CD4-positive, alpha-beta T cell treated with Interleukin-6 at 100 ng/mL for 8 hours (primary cell): ENCODE data around the gene CMTM8.

Source experiments
- DNase-seq: peaks from one replicate; pipeline ENCODE4 v3.0.0-alpha.2; 2020; ENCODE audit warnings: mixed read lengths, low spot score

CMTM8 gene

DNA sequence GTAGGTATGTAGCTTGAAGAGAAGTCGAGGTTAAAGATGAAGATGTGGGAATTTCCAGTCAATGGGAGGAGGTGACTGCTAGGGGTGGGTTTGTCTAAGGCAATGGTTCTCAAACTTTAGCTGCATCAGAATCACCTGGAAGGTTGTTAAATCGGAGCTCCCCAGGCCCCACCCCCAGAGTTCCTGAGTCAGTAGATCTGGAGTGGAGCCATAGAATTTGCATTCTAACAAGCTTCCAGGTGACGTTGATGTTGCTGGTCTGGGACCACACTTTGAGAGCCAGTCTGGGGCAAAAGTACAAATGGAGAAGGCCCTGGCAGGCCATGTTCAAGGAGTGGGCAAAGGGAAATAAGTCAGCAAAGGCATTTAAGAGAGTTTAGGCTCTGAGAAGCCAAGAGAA lies 69.1 kb downstream of the CMTM8 start:
- DNase-seq: no peak

DNA sequence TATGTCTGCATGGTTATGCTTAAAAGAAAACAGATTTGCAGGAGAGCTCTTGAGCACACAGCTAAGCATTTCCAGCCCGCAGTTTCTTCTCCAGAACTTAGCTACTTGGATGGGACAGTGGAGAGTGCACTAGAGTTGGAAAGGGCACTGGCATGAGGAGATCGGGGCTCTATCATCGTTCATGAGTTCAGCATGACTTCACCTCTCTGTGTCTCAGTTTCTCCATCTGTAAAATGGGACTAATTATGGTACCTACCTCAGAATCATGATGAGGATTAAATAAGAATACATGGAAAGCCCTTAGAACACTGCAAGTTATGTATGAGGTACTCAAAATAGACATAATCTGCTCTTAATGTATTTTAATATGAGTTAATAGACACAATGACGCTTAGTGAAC lies 69.9 kb downstream of the CMTM8 start:
- no peak for DNase-seq

DNA sequence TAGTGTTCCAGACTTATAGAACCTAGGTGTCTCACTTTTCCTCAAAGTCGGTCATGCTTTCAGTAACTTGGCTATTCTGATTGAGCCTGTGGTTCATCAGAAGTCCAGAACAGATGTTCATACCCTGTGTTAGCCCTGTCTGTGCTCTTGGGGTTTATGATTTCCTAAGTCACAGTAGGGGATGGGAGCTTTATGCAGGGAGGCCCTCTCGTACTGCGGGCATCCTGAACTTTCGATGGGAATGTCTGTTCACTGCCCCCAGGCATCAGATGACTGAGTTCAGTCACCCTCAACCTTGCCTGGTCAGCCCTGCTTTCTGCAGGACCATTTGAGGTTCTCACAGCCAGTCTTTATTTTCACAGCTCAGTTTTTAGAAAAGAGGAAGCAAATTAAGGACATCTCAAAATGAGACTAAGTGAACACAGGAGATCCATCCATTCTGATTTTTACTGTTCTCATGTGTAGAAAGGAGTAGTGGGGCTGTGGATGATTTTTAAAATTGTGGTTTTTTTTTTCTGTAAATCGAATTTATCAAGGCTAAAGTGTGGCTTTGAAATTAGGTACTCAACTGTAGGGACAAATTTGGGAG lies 71.3 kb downstream of the CMTM8 start:
- DNase-seq: no peak

DNA sequence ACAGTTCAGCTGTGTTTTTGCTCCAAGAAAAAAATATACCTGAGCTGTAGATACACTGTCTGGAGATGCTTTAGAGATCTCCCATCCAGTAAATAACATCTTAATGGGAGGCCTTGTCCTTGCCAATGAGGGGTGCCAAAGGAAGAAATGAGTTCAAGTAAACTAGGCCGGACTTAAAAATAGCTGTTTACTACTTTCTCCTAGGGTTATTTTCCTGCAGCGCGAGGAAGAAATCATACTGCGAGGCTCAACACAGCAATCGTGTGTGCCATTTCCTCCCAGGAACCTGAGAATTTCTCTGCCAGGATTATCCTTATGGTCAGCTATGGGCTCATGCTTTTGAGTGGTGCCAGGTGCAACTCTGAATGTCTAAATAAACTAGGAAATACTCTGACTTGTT lies 71.9 kb downstream of the CMTM8 start:
- DNase-seq: no peak

DNA sequence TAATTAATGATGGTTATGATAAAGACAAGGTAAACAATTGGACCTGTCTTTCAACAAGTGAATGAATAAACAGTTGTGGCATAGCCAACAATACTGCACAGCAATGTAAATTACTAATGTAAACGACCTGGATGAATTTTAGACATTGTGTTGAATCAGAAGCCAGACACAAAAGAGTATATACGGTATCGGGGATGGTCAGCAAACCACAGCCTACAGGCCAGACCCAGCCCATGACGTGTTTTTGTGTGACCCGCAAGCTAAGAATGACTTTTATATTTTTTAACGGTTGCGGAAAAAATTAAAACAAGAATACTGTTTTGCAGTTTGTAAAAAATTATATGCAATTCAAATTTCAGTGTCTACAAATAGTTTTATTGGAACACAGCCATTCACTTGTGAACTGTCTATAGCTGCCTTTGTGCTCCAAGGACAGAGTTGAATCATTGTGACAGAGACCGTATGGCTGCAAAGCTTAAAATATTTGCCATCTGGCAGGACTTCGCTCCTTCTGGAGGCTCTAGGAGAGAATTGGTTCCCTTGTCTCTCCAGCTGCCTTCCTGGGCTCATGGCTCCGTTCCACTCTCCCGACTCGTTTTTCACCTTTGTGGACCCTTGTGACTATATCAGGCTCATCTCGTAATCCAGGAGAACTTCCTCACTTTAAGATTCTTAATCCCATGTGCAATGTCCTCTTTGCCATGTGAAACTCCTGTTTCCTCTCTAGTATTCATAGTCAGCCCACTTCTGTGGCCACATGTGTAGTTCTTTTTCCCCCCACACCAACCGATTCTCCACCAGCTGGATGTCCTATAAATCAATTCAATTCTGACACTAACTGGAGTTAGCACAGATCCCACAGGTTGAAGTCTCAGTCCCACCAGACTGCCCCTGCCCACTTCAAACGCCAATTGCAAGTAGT lies 72.7 kb downstream of the CMTM8 start:
- no peak for DNase-seq

DNA sequence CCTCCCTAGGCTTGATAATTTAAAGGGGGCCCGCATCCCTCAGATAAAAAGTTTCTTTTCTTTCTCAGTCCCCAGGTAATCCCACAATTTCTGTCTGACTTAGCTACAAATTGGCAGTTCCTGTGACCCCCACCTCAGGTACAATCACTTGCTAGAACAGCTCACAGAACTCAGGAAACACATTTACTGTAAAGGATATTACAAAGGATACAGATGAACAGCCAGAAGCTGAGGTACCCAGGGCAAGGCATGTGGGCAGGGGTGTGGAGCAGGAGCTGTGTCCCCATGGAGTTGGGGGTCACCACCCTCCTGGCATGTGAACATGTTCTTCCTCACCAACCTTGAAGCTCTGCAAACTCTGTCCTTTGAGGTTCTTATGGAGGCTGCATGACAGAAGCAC lies 73.8 kb downstream of the CMTM8 start:
- no peak for DNase-seq

DNA sequence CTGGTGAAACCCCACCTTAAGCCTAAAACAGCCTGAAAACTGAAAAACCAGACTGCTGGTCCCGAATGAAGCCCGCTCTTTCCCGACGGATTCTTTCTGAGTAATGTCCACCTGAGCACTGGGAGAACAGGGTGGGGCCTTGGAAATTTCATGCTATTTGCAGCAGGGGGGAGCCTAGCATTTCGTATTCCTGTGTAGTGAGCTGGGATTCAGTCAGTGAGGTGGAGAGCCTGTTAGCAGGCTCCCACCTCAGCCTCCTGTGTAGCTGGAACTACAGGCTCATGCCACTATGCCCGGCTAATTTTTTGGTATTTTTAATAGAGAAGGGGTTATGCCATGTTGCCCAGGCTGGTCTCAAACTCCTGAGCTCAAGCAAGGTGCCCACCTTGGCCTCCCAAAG lies 74.7 kb downstream of the CMTM8 start:
- no peak for DNase-seq

DNA sequence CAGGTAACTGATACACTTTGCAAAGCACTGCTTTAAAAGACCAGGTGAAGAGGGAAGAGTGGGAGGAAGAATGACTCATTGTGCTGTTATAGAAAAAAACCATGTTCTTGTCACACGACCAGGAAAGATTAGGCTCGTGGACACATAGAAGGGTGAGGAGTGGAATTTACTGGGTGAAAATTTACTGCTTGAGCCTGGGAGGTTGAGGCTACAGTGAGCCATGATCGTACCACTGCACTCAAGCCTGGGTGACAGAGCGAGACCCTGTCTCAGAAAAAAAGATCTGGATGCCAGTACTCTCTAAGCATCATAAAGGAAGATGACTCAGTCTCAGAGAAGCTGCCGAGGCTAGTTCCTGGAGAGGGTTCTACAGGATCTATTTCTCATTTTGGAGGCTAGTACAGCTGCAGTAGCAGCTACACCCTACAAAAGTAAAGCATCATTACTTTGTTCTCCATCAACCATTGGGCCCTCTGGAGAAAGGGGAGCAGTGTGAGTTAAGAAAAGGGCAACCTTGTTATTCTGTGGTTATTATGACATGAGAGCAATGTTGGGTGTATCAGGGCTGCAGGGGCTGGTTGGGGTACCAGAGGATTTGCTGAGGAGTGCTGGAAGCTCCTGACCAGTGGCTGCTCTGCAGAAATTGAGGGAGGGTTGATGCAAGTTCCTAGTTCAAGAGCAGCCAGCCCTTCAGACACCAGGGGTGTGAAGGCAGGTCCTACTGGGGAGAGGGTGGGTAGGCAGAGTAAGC lies 75.4 kb downstream of the CMTM8 start:
- DNase-seq: peak; percentile 42

DNA sequence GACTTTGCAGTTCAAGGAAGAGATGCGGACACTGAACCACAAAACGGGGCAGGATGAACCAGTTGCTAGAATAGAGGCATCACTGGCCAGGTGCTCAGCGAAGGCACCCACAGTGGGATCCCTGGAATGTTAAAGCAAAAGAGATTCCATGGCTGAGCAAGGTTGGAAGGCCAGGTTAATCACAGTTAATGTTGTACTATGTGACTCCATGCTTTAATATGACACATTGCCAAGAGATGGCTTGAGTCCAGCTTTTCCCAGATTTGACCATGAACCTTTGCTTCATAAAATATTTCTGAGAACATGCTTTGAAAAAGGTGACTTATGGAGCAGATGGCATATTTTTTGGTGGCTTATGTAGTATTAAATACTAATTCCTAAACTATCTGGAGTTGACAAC lies 77.0 kb downstream of the CMTM8 start:
- no peak for DNase-seq

DNA sequence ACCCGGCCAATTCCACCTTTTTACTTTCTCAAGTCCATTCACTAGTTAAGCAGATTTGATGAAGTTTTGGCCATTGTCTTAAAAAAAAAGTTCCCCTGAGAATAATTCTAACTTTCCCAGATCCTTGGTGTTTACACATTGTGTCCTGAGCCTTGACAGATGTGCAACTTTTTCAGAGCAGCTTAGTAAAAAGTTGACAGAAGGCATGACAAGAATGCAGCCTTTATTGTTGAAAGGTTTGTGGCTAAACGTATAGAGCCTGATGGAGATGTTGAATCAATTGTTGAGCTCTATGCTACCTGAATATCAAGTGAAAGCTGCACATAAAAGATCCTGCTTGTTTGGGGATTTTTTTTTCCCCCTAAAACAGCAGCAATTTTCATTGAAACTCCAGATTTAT lies 77.8 kb downstream of the CMTM8 start:
- DNase-seq: no peak

DNA sequence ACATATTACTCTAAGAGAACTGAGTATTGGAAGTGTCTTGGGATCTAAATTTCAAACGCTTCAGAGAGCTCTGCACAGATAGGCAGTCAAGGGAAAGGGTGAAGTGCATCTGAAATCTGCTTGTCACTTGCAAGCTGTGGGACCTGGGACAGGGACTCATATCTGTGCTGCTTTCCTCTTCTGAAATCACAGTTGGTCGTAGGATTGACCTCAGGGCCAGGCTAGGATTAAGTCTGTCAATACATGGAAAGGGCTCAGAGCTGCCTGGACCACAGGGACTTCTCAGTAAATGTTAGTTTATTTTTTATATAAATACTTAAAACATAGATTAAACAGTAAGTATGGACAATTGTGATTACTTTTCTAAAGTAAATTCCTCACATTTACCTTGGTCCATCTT lies 78.5 kb downstream of the CMTM8 start:
- DNase-seq: no peak

DNA sequence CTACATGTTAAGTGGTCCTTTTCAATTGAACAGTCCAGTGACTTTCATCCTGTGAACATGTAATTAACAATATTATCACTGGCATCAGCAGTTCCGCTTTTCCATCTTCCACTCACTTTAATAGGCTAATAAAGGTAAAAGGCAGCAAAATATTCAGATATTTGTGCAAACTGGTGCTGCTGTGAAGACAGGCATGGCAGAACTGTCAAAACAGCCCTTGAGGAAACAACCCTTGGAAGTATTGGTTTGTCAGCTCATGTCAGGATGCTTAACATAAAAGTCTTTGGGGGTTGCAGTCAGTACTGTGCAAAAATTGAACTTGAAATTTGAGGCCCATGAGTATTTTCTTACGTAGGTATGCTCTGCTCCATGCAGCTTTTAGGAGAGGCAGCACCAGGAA lies 81.1 kb downstream of the CMTM8 start:
- DNase-seq: no peak

DNA sequence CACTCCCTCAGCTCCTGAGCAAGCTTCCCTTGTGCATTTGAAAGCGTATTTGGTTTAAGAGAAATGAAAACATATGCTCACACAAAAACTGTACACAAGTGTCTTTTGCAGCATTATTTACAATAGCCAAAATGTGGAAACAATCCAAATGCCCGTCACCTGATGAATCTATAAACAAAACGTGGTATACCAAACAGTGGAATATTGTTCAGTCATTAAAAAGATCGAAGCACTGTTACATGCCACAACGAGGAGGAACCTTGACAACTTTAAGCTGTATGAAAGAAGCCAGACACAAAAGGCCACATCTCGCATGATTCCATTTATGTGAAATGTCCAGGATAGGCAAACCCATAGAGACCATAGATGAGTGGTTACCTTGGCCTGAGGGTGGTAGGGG lies 81.6 kb downstream of the CMTM8 start:
- DNase-seq: no peak

DNA sequence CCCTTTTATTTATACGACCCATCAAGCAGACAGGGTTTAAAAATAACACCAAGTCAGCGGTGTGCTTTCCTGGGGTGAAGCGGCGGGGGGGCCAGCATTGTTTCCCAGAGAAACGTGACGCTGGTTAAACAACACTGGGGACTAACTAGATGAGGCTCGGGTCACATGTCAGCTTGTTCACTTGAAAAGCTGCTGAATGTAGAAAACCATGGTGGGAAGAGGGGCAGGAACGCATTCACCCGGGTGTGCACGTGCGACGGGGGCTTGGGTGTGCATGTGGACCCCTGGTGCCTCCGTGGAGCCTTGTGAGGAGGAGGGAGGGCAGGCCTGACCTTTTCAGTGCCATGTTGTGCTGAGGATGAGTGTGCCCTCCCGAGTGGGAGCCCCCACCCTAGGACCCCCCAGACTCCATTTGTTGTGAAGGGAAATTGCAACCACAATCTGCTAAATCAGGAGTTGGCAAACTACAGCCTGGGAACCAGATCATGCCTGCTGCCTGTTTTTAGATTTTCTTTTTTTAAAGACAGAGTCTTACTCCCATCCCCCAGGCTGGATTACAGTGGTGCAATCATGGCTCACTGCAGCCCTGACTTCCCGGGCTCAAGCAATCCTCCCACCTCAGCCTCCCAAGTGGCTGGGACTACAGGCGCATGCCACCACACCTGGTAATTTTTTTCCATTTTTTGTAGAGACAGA lies 82.8 kb downstream of the CMTM8 start:
- DNase-seq: no peak

DNA sequence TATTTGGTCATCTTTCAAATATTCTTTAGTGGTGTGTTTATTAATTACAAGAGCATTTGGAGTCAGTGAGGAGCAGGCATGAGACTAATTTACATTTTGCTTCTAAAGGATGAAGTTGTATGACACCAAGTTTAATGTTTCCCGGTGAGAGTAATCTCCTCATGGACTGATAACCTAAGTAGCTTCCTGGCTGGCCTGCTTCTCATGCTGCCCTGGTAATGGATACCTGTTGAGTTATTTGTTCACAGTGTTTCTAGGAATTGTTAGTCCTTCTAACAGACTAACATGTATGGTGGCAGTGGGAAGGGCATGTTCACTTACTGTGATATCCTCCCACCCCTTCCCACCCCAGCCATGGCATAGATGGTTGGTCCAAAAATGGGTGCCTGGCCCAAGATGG lies 83.8 kb downstream of the CMTM8 start:
- no peak for DNase-seq

DNA sequence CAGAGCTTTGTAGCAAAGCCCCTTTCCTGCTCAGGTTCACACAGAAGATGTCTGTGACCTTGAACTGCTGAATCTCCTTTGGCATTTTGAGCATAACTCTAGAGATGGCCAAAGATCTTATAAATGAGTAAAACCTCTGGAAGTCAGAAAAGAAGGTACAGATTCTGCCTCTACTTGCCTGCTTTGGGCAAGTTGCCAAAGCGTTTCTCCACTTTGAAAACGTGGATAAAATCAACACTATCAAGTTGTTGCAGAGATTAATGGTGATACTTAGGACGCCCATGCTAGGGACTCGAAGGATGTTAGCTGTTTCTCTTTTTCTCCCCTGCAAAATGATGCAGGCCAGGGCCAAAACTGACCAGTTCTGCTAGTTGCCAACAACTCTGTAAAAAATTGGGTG lies 85.1 kb downstream of the CMTM8 start:
- DNase-seq: no peak

DNA sequence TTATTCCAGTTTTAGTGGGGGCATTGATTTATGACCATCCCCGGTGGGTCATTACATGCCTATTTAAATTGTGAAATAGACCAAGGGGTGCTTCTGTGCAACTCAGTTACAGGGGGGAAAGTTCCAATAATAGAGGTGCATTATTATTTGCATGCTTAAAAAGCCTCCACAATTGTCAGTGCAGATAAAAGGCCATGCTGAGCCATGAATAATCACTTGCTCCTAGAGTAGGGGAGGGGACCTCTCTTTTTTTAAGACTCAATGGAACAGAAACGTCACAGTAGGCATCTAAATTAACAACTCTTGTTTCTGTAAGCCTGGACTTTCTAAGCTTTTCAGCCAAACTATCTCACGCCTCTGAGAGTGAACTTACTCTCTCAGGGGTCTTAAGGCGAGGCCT lies 86.7 kb downstream of the CMTM8 start:
- DNase-seq: no peak

DNA sequence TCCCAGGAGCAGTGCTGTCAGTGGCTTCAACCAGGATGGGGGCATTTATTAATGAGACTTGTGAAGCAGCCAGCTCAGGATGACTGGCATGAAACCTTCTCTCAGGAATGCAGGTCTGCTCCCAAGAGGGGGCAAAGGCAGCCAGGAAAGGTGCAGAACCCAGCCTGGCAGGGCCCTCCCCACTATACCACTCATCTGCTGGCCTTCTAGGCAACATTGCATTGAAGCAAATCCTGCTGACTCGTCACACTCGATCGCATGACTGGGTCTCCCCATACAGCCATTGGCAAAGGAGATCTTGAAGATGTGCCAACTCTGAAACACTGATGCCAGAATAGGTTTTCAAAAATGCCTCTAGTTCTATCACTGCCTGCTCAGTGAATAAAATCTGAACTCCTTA lies 87.4 kb downstream of the CMTM8 start:
- no peak for DNase-seq

DNA sequence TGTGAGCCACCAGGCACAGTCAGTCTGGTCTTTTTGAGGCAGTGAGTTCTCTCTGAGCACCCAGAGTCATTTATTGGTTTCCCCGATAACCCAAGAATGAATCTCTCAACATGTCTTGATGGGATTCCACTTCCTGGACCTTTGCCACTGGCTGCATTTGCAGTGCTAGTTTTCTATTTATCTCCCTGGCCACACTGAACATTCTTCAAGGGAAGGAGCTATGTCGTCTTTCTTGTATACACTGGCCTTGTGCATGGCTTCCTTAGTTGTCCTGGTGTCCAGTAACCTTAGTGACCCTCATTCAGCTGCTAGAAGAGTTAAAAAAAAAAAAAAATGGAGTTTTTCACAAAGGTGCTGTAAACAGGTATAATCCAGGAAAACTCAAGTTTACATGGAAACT lies 88.3 kb downstream of the CMTM8 start:
- DNase-seq: no peak

DNA sequence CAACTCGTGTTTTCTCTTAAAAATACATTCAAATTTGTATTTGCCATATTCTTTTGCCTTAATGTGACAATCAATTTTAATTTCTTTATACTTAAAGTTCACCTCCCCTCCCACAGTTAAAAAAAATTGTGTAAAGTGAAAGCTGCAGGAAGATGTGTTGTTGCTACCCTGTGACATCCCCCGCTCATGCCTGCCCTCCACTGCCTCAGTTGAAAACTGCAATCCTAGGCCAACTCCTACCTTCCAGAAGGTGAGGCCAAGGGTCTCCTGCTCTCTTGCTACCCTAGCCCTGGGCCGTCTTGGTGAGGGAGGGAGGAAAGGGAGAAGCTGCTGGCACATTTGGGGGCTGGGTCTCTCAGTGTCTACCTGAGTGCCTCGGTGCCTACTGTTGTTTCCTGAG lies 96.2 kb downstream of the CMTM8 start:
- peak; percentile 73 for DNase-seq

DNA sequence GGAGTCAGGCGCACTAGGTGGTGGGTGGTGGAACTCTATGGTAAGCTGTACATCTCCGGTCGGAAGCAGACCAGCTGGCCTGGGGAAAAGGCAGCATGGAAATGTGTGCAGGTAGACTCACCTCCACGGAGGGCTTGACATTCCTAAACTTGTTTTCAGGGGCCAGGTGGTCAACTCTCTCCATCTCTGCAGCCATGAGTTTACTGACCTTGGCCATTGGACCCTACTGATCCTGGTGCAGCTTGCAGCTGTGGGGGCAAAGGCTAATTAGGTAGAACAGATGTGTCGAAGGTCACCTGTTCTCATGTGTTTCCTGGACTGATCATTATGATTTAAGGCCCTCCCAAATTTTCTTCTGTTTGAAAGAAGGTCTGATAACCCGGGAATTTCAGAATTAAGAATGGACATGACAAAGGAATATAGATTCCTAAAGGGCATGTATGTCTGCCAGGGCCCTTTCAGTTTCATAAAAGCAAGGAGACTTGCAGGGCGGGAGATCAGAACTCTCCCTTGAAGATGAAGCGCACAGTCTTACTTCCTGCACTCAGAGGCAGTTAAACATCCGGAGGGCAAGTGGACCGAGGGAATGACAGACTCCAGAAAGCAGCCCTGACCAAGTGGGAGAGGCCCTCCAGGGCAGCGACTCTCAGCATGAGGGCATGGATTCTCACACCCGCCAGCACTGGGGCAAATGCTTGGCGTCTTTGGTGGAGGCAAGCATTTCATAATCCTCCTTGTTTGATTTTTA lies 97.1 kb downstream of the CMTM8 start:
- DNase-seq: peak; percentile 39

DNA sequence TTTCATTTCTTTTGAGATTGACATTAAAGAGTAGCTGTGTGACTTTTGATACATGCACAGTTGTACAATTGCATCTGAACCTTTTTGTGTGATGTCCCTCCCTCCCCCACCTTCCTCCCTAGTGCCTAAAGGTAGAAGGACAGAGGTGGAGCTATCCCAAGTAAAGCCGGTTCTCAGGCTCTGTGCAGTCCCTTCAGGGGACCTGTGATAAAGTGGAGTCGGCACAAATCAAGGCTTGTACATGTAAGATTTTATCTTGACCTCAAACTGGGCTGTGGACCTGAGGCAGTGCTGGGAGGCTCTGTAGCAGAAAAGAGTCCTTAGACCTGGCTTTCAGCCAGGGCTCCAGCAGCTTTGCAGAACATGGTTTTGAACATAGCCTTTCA lies 97.6 kb downstream of the CMTM8 start:
- no peak for DNase-seq
